CD4-positive, alpha-beta T cell treated with Interleukin-2 at 100 ng/mL for 4 hours (primary cell): ENCODE data around the gene RIN3.

Experiments
- DNase-seq: peaks from one replicate; pipeline ENCODE4 v3.0.0-alpha.2; 2020; ENCODE audit warnings: low spot score

The RIN3 gene

GRCh38 chr14:92597906-92598905 lies 84.6 kb downstream of the RIN3 start:
- DNase-seq = no peak

GRCh38 chr14:92599811-92600210 lies 86.2 kb downstream of the RIN3 start:
- DNase-seq = no peak

GRCh38 chr14:92600318-92601053 lies 86.9 kb downstream of the RIN3 start:
- no peak for DNase-seq

GRCh38 chr14:92601131-92601710 lies 87.6 kb downstream of the RIN3 start:
- DNase-seq = no peak

- no peak for DNase-seq
Measured at GRCh38 chr14:92601757-92602417, 88.3 kb downstream of the RIN3 start.

- DNase-seq = peak; percentile 62
Measured at GRCh38 chr14:92603309-92604242, 90.0 kb downstream of the RIN3 start.

GRCh38 chr14:92605274-92605940 lies 91.8 kb downstream of the RIN3 start:
- no peak for DNase-seq

GRCh38 chr14:92607251-92607650 lies 93.7 kb downstream of the RIN3 start:
- no peak for DNase-seq

- no peak for DNase-seq
Measured at GRCh38 chr14:92607702-92608429, 94.3 kb downstream of the RIN3 start.

- DNase-seq = no peak
Measured at GRCh38 chr14:92609955-92610354, 96.4 kb downstream of the RIN3 start.

- DNase-seq = no peak
Measured at GRCh38 chr14:92610849-92611271, 97.3 kb downstream of the RIN3 start.

- DNase-seq = peak; percentile 66
Measured at GRCh38 chr14:92613008-92613658, 99.6 kb downstream of the RIN3 start.

- DNase-seq = no peak
Measured at GRCh38 chr14:92613681-92614260, 100.2 kb downstream of the RIN3 start.

GRCh38 chr14:92615451-92615850 lies 101.9 kb downstream of the RIN3 start:
- DNase-seq = peak; percentile 88

- DNase-seq = no peak
Measured at GRCh38 chr14:92616178-92616577, 102.6 kb downstream of the RIN3 start.

GRCh38 chr14:92617581-92617980 lies 104.0 kb downstream of the RIN3 start:
- no peak for DNase-seq

- no peak for DNase-seq
Measured at GRCh38 chr14:92619671-92620456, 106.3 kb downstream of the RIN3 start.

- no peak for DNase-seq
Measured at GRCh38 chr14:92622311-92622710, 108.7 kb downstream of the RIN3 start.
